Vagina (tissue), 2 donors: ENCODE measurements around the gene MAML2. TPM values are rescaled to one million over a fixed set of nuclear protein-coding genes. Genes with fewer than 3 reads are reported as not detected.

Experiments used
- DNase-seq, 2 donors: peaks; one replicate each; pipeline ENCODE4 v3.0.0-alpha.2; 2017; ENCODE audit errors: extremely low spot score in 2 of 2
- H3K27ac ChIP-seq: fragments of 200-600 bp; sonication (generic); one replicate; pipeline ENCODE4 v1.5.1; 2019
- H3K27me3 ChIP-seq: fragments of 200-600 bp; sonication (generic); one replicate; pipeline ENCODE4 v1.5.1; 2019
- H3K36me3 ChIP-seq, 2 donors: fragments of 200-600 bp; sonication (generic); one replicate each; pipeline ENCODE4 v1.5.1; 2017 to 2019
- H3K4me1 ChIP-seq: fragments of 200-600 bp; sonication (generic); one replicate; pipeline ENCODE4 v1.5.1; 2019
- H3K4me3 ChIP-seq, 2 donors: fragments of 200-600 bp; sonication (generic); 1 replicate in 1 of 2; 2 replicates in 1 of 2; pipeline ENCODE4 v1.5.1; 2016 to 2019
- H3K9me3 ChIP-seq: fragments of 200-600 bp; sonication (generic); one replicate; pipeline ENCODE4 v1.5.1; 2019
- CTCF ChIP-seq, 3 experiments: fragments of 450-650 bp in 2 of 3; fragments of 200-600 bp in 1 of 3; sonication (generic) in 1 of 3; IDR thresholded peaks; one replicate each; pipeline ENCODE4 v1.5.1; 2017 to 2019; ENCODE audit warnings: antibody characterized with exemption in 3 of 3, mild to moderate bottlenecking in 2 of 3, moderate library complexity in 2 of 3
- POLR2A ChIP-seq, 2 donors: fragments of 450-650 bp; IDR thresholded peaks; one replicate each; pipeline ENCODE4 v1.6.1; 2017; ENCODE audit warnings: antibody characterized with exemption in 2 of 2, mild to moderate bottlenecking in 2 of 2, moderate library complexity in 2 of 2
- POLR2AphosphoS5 ChIP-seq, 2 donors: sonication (generic); formaldehyde crosslinking; IDR thresholded peaks; one replicate each; pipeline ENCODE4 v1.9.0; 2017; ENCODE audit warnings: antibody characterized with exemption in 2 of 2, mild to moderate bottlenecking in 2 of 2, low read depth in 1 of 2; ENCODE audit not compliant: insufficient read depth in 1 of 2
- intact Hi-C: fragments of 100-400 bp; cut with DNase I; formaldehyde crosslinking; loops from one replicate; pipeline ENCODE4 v1.15.1; 2023
- total RNA-seq: library from RNA; depleted of rRNA; stranded (reverse); fragments of >200 nt; gene quantifications from one replicate; pipeline ENCODE4 v1.2.3, GENCODE V29; 2016

Gene MAML2
- total RNA-seq, 1 donor from 2014 or later = 36.3 TPM

GRCh38 chr11:96084610-96085318 lies 258.2 kb downstream of the MAML2 start:
- Histone ChIP-seq H3K27me3 (no peaks in the 10 kb centered on the region), H3K4me1 (peaks cover 31% of the 10 kb centered on the region), H3K9me3 (no peaks in the 10 kb centered on the region), H3K27ac (no peak overlapping the region), H3K4me3 (no peak overlapping the region), H3K36me3 (no peaks in the 10 kb centered on the region)
- DNase-seq = no peak
- intact Hi-C loops = no loop called here
- TF ChIP-seq CTCF (IDR thresholded peaks at IDR 0.05) = no peak
- TF ChIP-seq POLR2A (IDR thresholded peaks at IDR 0.05) = no peak

GRCh38 chr11:96082936-96083335 lies 260.1 kb downstream of the MAML2 start:
- no peaks in the 10 kb centered on the region for H3K9me3 ChIP-seq
- intact Hi-C loops = no loop called here
- TF ChIP-seq POLR2A (IDR thresholded peaks at IDR 0.05) (no peak), CTCF (IDR thresholded peaks at IDR 0.05) (no peak), POLR2AphosphoS5 (IDR thresholded peaks at IDR 0.05; ENCODE audit: insufficient read depth in 1 of 2, low read depth in 1 of 2) (no peak)
- H3K4me3 ChIP-seq = no peak overlapping the region
- H3K36me3 ChIP-seq = no peaks in the 10 kb centered on the region
- no peaks in the 10 kb centered on the region for H3K27me3 ChIP-seq
- H3K4me1 ChIP-seq = peaks cover 19% of the 10 kb centered on the region
- no peak overlapping the region for H3K27ac ChIP-seq
- DNase-seq = no peak

GRCh38 chr11:96082002-96082899 lies 260.7 kb downstream of the MAML2 start:
- no peaks in the 10 kb centered on the region for H3K27me3 ChIP-seq
- no peak overlapping the region for H3K4me3 ChIP-seq
- H3K27ac ChIP-seq = no peak overlapping the region
- intact Hi-C loops = no loop called here
- no peaks in the 10 kb centered on the region for H3K36me3 ChIP-seq
- no peaks in the 10 kb centered on the region for H3K9me3 ChIP-seq
- peaks cover 26% of the 10 kb centered on the region for H3K4me1 ChIP-seq
- TF ChIP-seq POLR2A (IDR thresholded peaks at IDR 0.05) (no peak), POLR2AphosphoS5 (IDR thresholded peaks at IDR 0.05; ENCODE audit: insufficient read depth in 1 of 2, low read depth in 1 of 2) (no peak), CTCF (IDR thresholded peaks at IDR 0.05) (no peak)
- no peak for DNase-seq

GRCh38 chr11:96081561-96081960 lies 261.4 kb downstream of the MAML2 start:
- no peaks in the 10 kb centered on the region for H3K27me3 ChIP-seq
- H3K27ac ChIP-seq = no peak overlapping the region
- H3K9me3 ChIP-seq = no peaks in the 10 kb centered on the region
- peaks cover 33% of the 10 kb centered on the region for H3K4me1 ChIP-seq
- intact Hi-C loops = no loop called here
- no peak overlapping the region for H3K4me3 ChIP-seq
- DNase-seq = no peak
- TF ChIP-seq CTCF (IDR thresholded peaks at IDR 0.05) (no peak), POLR2A (IDR thresholded peaks at IDR 0.05) (no peak), POLR2AphosphoS5 (IDR thresholded peaks at IDR 0.05; ENCODE audit: insufficient read depth in 1 of 2, low read depth in 1 of 2) (no peak)
- H3K36me3 ChIP-seq = no peaks in the 10 kb centered on the region

GRCh38 chr11:96079691-96080090 lies 263.3 kb downstream of the MAML2 start:
- no peak for TF ChIP-seq POLR2A (IDR thresholded peaks at IDR 0.05)
- TF ChIP-seq POLR2AphosphoS5 (IDR thresholded peaks at IDR 0.05; ENCODE audit: insufficient read depth in 1 of 2, low read depth in 1 of 2) = no peak
- TF ChIP-seq CTCF (IDR thresholded peaks at IDR 0.05) = no peak
- no peak for DNase-seq
- H3K4me3 ChIP-seq = no peak overlapping the region
- peaks cover 48% of the 10 kb centered on the region for H3K4me1 ChIP-seq
- intact Hi-C loops = no loop called here
- no peaks in the 10 kb centered on the region for H3K27me3 ChIP-seq
- H3K27ac ChIP-seq = no peak overlapping the region
- no peaks in the 10 kb centered on the region for H3K36me3 ChIP-seq
- H3K9me3 ChIP-seq = no peaks in the 10 kb centered on the region
